Upper lobe of left lung (tissue), 6 donors: ENCODE data around the gene MIPOL1. TPM values are rescaled to one million over a fixed set of nuclear protein-coding genes. Genes with fewer than 3 reads are reported as not detected.

ENCODE experiments used
- ATAC-seq, 2 donors: fragments of 200-7000 bp; cut with Tn5 transposase; one replicate each; pipeline ENCODE4 v1.9.1; 2022; ENCODE audit warnings: mild to moderate bottlenecking in 2 of 2, moderate library complexity in 2 of 2; ENCODE audit not compliant: low FRiP score in 2 of 2
- DNase-seq, 2 donors: peaks; one replicate each; pipeline ENCODE4 v3.0.0-alpha.2; 2019 to 2020
- H3K27ac ChIP-seq, 4 donors: fragments of 200-600 bp; sonication (generic); one replicate each; pipeline ENCODE4 v1.5.1; 2016 to 2019
- H3K27me3 ChIP-seq, 4 donors: fragments of 200-600 bp; sonication (generic); one replicate each; pipeline ENCODE4 v1.5.1; 2017 to 2019
- H3K36me3 ChIP-seq, 4 donors: fragments of 200-600 bp; sonication (generic); one replicate each; pipeline ENCODE4 v1.5.1; 2016 to 2019
- H3K4me1 ChIP-seq, 4 donors: fragments of 200-600 bp; sonication (generic); one replicate each; pipeline ENCODE4 v1.5.1; 2018 to 2019
- H3K4me3 ChIP-seq, 4 donors: fragments of 200-600 bp; sonication (generic); one replicate each; pipeline ENCODE4 v1.5.1; 2017 to 2019; ENCODE audit warnings: mild to moderate bottlenecking in 2 of 4, moderate library complexity in 1 of 4
- H3K9me3 ChIP-seq, 4 donors: fragments of 200-600 bp; sonication (generic); one replicate each; pipeline ENCODE4 v1.5.1; 2018 to 2019
- EP300 ChIP-seq, 4 donors: sonication (generic); formaldehyde crosslinking; IDR thresholded peaks; one replicate each; pipeline ENCODE4 v1.5.1; 2017; ENCODE audit warnings: antibody characterized with exemption in 4 of 4, control low read depth in 2 of 4
- POLR2A ChIP-seq, 4 donors: fragments of 450-650 bp; IDR thresholded peaks; one replicate each; pipeline ENCODE4 v1.5.1; 2016 to 2017; ENCODE audit warnings: antibody characterized with exemption in 4 of 4, mild to moderate bottlenecking in 2 of 4
- POLR2AphosphoS5 ChIP-seq, 2 donors: sonication (generic); formaldehyde crosslinking; IDR thresholded peaks; one replicate each; pipeline ENCODE4 v1.5.1; 2017; ENCODE audit warnings: antibody characterized with exemption in 2 of 2
- WGBS, 2 donors: methylation state at CpG; one replicate each; pipeline ENCODE4 v1.1.5; 2017 to 2018; 5-methylcytosine and 5-hydroxymethylcytosine counted together
- total RNA-seq, 6 donors: library from RNA; depleted of rRNA in 4 of 6; stranded (reverse); fragments of >200 nt in 4 of 6; gene quantifications; one replicate each; pipeline versions ENCODE4 v1.1.0 to v1.2.1, GENCODE V29; 2016 to 2021
- TF ChIP-seq, protein P1 (sequence below), 6 experiments: fragments of 450-650 bp in 4 of 6; fragments of 200-600 bp in 2 of 6; sonication (generic) in 2 of 6; IDR thresholded peaks; one replicate each; pipeline ENCODE4 v1.5.1; 2016 to 2019; ENCODE audit warnings: antibody characterized with exemption in 6 of 6
- donor health status: DM: no; HTN: no; CAD: no; lungs with moderate emphysema.
- donor health status: DM: no; HTN: yes; CAD: no; lungs with severe emphysema.

Gene MIPOL1
- total RNA-seq, 6 donors from 2014 or later = 4.1 to 32.6 (median 8.4) TPM

DNA sequence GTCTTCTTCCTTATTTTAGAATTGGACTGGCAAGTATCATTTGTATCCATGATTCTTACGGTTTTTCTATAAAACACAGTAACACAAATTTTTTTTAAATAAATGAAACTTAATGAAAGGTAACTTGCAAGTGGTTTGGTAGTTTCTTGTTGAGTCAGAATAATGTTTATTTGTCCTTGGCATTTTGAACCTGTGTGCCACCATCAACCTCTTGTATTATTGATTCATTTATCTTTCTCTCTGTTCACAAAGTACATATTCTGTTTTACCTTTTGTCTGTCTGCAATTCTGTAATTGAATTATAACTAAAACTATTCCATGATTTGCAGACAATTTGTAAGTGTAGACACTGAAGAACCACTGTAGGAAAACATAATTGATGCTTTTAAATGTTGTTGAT, 54.7 kb downstream of the MIPOL1 start:
- no peak overlapping the region for H3K4me3 ChIP-seq
- ATAC-seq (no peak), DNase-seq (no peak)
- 93 to 97% methylated on average over 1 of the region's 1 CpG for WGBS, 2 donors
- no peaks in the 10 kb centered on the region for H3K9me3 ChIP-seq
- H3K36me3 ChIP-seq = no peaks in the 10 kb centered on the region
- no peak overlapping the region for H3K27ac ChIP-seq
- H3K27me3 ChIP-seq = no peaks in the 10 kb centered on the region
- TF ChIP-seq POLR2AphosphoS5 (IDR thresholded peaks at IDR 0.05) = no peak
- TF ChIP-seq, protein P1, sequence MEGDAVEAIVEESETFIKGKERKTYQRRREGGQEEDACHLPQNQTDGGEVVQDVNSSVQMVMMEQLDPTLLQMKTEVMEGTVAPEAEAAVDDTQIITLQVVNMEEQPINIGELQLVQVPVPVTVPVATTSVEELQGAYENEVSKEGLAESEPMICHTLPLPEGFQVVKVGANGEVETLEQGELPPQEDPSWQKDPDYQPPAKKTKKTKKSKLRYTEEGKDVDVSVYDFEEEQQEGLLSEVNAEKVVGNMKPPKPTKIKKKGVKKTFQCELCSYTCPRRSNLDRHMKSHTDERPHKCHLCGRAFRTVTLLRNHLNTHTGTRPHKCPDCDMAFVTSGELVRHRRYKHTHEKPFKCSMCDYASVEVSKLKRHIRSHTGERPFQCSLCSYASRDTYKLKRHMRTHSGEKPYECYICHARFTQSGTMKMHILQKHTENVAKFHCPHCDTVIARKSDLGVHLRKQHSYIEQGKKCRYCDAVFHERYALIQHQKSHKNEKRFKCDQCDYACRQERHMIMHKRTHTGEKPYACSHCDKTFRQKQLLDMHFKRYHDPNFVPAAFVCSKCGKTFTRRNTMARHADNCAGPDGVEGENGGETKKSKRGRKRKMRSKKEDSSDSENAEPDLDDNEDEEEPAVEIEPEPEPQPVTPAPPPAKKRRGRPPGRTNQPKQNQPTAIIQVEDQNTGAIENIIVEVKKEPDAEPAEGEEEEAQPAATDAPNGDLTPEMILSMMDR (IDR thresholded peaks at IDR 0.05) = no peak
- TF ChIP-seq EP300 (IDR thresholded peaks at IDR 0.05) = no peak
- no peak for TF ChIP-seq POLR2A (IDR thresholded peaks at IDR 0.05)
- no peaks in the 10 kb centered on the region for H3K4me1 ChIP-seq

DNA sequence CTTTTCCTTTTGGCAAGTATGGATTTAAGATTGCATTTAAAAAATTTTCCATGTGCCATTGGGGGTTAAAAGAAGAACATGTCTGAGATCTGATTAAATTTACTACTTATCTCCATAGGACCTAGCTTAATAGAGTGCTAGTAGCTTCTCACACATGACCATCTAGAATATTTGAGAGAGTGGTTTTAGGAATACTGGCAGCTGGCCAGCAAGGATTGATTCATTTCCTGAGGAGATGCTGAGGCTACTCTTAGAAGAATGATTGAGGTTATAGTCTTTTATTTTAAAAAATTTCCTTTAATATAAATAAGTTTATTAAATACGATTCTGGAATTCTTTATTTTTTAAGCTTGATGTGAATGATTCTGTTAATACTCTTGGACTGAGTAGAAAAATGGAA, 56.2 kb downstream of the MIPOL1 start:
- ATAC-seq (no peak), DNase-seq (no peak)
- Histone ChIP-seq H3K27ac (no peak overlapping the region), H3K9me3 (no peaks in the 10 kb centered on the region), H3K36me3 (no peaks in the 10 kb centered on the region), H3K4me3 (no peak overlapping the region), H3K27me3 (no peaks in the 10 kb centered on the region), H3K4me1 (no peaks in the 10 kb centered on the region)
- 51 to 79% methylated on average over 1 of the region's 1 CpG for WGBS, 2 donors
- TF ChIP-seq POLR2AphosphoS5 (IDR thresholded peaks at IDR 0.05) (no peak), EP300 (IDR thresholded peaks at IDR 0.05) (no peak), POLR2A (IDR thresholded peaks at IDR 0.05) (no peak)
- TF ChIP-seq, protein P1 (IDR thresholded peaks at IDR 0.05) = no peak

DNA sequence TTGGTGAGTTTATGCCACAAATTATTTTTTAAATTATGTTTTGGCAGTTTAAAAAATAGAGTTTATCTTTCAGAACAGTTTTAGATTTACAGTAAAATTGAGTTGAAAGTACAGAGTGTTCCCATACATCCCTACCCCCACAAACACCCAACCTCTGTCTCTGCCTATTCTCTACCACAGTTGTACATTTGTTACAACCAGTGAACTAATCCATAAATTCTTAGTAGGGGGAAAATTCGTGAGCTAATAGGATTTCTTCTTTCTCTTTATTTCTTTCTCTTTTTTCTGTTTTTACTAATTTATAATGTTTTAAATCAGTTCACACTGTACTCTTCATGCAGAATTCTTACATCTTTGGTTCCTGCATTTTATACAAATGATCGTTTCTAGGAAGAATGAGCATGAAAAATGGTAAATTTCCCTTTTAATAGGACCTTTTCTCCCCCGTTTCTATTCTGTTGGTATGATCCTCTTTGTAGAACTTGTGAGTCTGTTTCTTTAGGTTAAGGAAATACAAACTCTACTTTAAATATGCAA, 56.7 kb downstream of the MIPOL1 start:
- H3K36me3 ChIP-seq = no peaks in the 10 kb centered on the region
- no peak overlapping the region for H3K4me3 ChIP-seq
- TF ChIP-seq, protein P1 (IDR thresholded peaks at IDR 0.05) = no peak
- H3K9me3 ChIP-seq = no peaks in the 10 kb centered on the region
- DNase-seq (no peak), ATAC-seq (no peak)
- no peaks in the 10 kb centered on the region for H3K27me3 ChIP-seq
- H3K27ac ChIP-seq = no peak overlapping the region
- H3K4me1 ChIP-seq = no peaks in the 10 kb centered on the region
- 73 to 76% methylated on average over 3 of the region's 3 CpGs for WGBS, 2 donors

DNA sequence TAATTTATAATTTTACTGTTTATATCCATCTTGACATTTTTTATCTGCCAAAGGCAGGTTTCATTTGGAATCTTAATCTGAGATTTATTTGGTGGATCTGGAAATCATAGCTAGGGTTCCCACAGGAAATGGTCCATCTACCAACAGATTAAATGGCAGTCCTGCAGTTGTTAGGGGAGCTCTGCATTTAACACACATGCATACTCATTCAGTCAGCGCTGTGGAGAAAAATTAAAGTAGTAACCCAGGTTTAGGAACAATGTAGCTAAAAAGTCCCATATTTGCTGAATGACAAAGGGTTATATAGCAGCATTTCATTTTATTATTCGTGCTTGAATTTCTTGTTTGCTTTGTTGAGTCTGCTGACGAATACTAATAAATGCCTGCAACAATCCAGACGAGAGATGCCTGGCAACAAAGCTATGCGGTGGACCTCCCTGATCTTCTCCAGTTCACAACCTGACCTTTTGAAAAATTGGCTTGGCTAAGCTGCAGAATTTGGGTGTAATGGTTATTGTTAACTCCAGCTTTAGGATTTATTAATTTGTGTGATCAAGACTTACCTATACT, 59.8 kb downstream of the MIPOL1 start:
- DNase-seq (no peak), ATAC-seq (no peak)
- WGBS, 2 donors = 86 to 90% methylated on average over 5 of the region's 5 CpGs
- Histone ChIP-seq H3K27me3 (no peaks in the 10 kb centered on the region), H3K9me3 (no peaks in the 10 kb centered on the region), H3K4me1 (no peaks in the 10 kb centered on the region), H3K4me3 (no peak overlapping the region), H3K27ac (no peak overlapping the region), H3K36me3 (no peaks in the 10 kb centered on the region)
- TF ChIP-seq, protein P1 (IDR thresholded peaks at IDR 0.05) = no peak
- TF ChIP-seq POLR2A (IDR thresholded peaks at IDR 0.05) (no peak), POLR2AphosphoS5 (IDR thresholded peaks at IDR 0.05) (no peak), EP300 (IDR thresholded peaks at IDR 0.05) (no peak)

DNA sequence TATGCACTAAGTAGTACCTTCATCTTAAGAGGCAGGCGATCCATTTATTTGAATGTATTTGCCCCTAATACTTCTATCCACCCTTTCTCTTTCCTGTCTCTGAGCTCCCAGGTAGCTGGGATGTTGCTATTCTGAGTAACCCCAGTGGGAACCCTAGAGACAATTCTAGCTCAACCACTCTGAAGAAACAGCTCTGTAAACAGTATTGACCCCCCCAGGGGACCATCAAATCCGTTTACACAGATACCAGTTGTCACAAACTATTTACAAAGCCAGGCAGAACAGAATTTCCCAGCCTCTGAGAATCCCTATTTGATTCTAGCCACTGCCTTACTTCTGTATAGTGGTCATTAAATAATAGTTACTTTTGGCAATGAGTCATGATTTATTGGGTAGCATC, 64.9 kb downstream of the MIPOL1 start:
- no peaks in the 10 kb centered on the region for H3K4me1 ChIP-seq
- 70 to 79% methylated on average over 2 of the region's 2 CpGs for WGBS, 2 donors

More for the DNA sequence above, 64.9 kb downstream of the MIPOL1 start:
- ATAC-seq (no peak), DNase-seq (no peak)
- H3K36me3 ChIP-seq = no peaks in the 10 kb centered on the region
- TF ChIP-seq, protein P1 (IDR thresholded peaks at IDR 0.05) = no peak
- TF ChIP-seq EP300 (IDR thresholded peaks at IDR 0.05) = no peak
- TF ChIP-seq POLR2A (IDR thresholded peaks at IDR 0.05) = no peak
- no peak for TF ChIP-seq POLR2AphosphoS5 (IDR thresholded peaks at IDR 0.05)
- H3K27ac ChIP-seq = no peak overlapping the region
- no peaks in the 10 kb centered on the region for H3K9me3 ChIP-seq
- H3K4me3 ChIP-seq = no peak overlapping the region
- H3K27me3 ChIP-seq = no peaks in the 10 kb centered on the region
